ENCODE results near the gene IMMT.

DNA sequence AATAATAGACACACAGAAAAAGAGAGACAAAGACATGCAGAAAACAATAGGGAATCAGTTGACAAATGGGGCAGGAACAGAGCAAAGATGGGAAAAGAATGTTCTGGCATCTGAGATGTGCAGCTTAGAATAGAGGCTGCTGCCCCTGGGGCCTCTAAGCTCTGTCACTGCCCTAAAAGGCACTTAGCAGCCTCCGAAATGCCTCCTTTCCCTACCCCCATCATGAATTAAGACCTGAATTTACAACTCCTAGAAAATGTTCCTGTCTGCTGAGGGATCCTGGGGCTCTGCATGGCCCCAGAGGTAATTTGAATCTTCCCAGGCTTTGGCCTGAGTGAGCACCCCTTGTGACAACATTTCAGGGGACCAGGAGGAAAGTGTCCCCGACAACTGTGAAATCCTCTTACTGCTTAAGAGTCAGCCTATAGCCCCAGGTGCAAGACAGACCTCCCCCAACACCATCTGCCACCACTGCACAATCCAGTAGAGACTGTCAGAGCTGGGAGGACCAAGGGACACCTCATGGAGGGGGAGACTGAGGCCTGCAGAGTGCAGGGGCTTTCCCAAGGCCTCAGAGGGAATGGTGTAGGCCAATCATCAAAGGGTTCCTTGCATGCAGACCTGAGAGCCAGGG, 28.8 kb upstream of the IMMT start:
- TF ChIP-seq, protein P1, sequence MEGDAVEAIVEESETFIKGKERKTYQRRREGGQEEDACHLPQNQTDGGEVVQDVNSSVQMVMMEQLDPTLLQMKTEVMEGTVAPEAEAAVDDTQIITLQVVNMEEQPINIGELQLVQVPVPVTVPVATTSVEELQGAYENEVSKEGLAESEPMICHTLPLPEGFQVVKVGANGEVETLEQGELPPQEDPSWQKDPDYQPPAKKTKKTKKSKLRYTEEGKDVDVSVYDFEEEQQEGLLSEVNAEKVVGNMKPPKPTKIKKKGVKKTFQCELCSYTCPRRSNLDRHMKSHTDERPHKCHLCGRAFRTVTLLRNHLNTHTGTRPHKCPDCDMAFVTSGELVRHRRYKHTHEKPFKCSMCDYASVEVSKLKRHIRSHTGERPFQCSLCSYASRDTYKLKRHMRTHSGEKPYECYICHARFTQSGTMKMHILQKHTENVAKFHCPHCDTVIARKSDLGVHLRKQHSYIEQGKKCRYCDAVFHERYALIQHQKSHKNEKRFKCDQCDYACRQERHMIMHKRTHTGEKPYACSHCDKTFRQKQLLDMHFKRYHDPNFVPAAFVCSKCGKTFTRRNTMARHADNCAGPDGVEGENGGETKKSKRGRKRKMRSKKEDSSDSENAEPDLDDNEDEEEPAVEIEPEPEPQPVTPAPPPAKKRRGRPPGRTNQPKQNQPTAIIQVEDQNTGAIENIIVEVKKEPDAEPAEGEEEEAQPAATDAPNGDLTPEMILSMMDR (IDR thresholded peaks at IDR 0.05): no peak
- TF ChIP-seq EP300 (IDR thresholded peaks at IDR 0.05) (no peak), POLR2A (IDR thresholded peaks at IDR 0.05) (no peak)

Measured in tibial nerve (tissue), 4 donors.